Skin of body (tissue), 2 donors: ENCODE results near the gene FRMD1. TPM values are rescaled to one million over a fixed set of nuclear protein-coding genes. Genes with fewer than 3 reads are reported as not detected.

Source experiments
- DNase-seq: peaks from one replicate; lab custom pipeline; 2025; lab: John Stamatoyannopoulos, UW
- total RNA-seq: library from RNA; depleted of rRNA; stranded (reverse); fragments of >200 nt; gene quantifications from one replicate; pipeline ENCODE4 v1.2.3, GENCODE V29; 2014

The FRMD1 gene
- total RNA-seq, 1 donor from 2014 or later = 0.20 TPM

- DNase-seq = no peak
These were observed 49.4 kb downstream of the FRMD1 start for GRCh38 chr6:168029459-168030217.

- no peak for DNase-seq
These were observed 50.8 kb downstream of the FRMD1 start for GRCh38 chr6:168028181-168028580.

GRCh38 chr6:168027521-168027920 lies 51.5 kb downstream of the FRMD1 start:
- DNase-seq = no peak

GRCh38 chr6:168026925-168027324 lies 52.1 kb downstream of the FRMD1 start:
- no peak for DNase-seq

GRCh38 chr6:168025831-168026710 lies 52.9 kb downstream of the FRMD1 start:
- no peak for DNase-seq

GRCh38 chr6:168024951-168025510 lies 54.0 kb downstream of the FRMD1 start:
- no peak for DNase-seq

GRCh38 chr6:168022488-168023321 lies 56.3 kb downstream of the FRMD1 start:
- DNase-seq = no peak

- DNase-seq = no peak
These were observed 57.4 kb downstream of the FRMD1 start for GRCh38 chr6:168021581-168021980.

GRCh38 chr6:168020242-168020641 lies 58.8 kb downstream of the FRMD1 start:
- no peak for DNase-seq

GRCh38 chr6:168018664-168019063 lies 60.3 kb downstream of the FRMD1 start:
- no peak for DNase-seq

- DNase-seq = peak; percentile 65
These were observed 61.4 kb downstream of the FRMD1 start for GRCh38 chr6:168017629-168018028.

GRCh38 chr6:168016721-168017525 lies 62.1 kb downstream of the FRMD1 start:
- DNase-seq = peak; percentile 36

- no peak for DNase-seq
These were observed 62.8 kb downstream of the FRMD1 start for GRCh38 chr6:168016176-168016620.

GRCh38 chr6:168015482-168016175 lies 63.4 kb downstream of the FRMD1 start:
- no peak for DNase-seq

- DNase-seq = no peak
These were observed 64.0 kb downstream of the FRMD1 start for GRCh38 chr6:168015009-168015408.

GRCh38 chr6:168014428-168014827 lies 64.6 kb downstream of the FRMD1 start:
- DNase-seq = peak; percentile 83

GRCh38 chr6:168013250-168013915 lies 65.6 kb downstream of the FRMD1 start:
- DNase-seq = no peak

- DNase-seq = no peak
These were observed 66.4 kb downstream of the FRMD1 start for GRCh38 chr6:168012431-168013249.
